Measurements from ENCODE around the gene STK32B.
"Not testable (repeated sequence)": the region's sequence is repeated elsewhere in the genome, so short reads cannot be mapped to it uniquely, and the experiment has no call there.

DNA sequence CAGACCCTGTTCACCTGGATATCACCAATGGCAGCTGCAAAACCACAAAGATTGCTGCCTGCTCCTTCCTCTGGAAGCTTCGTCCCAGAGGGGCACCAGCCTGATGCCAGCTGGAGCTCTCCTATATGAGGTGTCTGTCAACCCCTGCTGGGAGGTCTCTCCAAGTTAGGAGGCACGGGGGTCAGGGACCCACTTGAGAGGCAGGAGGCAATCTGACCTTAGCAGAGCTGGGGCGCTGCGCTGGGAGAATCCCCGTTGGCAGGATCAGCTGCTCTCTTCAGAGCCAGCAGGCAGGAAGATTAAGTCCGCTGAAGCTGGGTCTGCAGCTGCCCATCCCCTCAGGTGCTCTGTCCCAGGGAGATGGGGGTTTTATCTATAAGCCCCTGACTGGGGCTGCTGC lies 49.6 kb upstream of the STK32B start:
- TF ChIP-seq, protein P1, sequence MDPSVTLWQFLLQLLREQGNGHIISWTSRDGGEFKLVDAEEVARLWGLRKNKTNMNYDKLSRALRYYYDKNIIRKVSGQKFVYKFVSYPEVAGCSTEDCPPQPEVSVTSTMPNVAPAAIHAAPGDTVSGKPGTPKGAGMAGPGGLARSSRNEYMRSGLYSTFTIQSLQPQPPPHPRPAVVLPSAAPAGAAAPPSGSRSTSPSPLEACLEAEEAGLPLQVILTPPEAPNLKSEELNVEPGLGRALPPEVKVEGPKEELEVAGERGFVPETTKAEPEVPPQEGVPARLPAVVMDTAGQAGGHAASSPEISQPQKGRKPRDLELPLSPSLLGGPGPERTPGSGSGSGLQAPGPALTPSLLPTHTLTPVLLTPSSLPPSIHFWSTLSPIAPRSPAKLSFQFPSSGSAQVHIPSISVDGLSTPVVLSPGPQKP (CRISPR knock-in tag; IDR thresholded peaks at IDR 0.05): not testable (repeated sequence)
- TF ChIP-seq NFXL1 (CRISPR knock-in tag; IDR thresholded peaks at IDR 0.05); PHF20 (IDR thresholded peaks at IDR 0.05; ENCODE audit: partially characterized antibody); POLR2A (conservative IDR thresholded peaks at IDR 0.05); RAD21 (CRISPR knock-in tag; conservative IDR thresholded peaks at IDR 0.05 in 1 of 2, IDR thresholded peaks at IDR 0.05 in 1 of 2); CEBPB (tag; IDR thresholded peaks at IDR 0.05); SMARCA5 (IDR thresholded peaks at IDR 0.05): not testable (repeated sequence)
- TF ChIP-seq, protein P2, sequence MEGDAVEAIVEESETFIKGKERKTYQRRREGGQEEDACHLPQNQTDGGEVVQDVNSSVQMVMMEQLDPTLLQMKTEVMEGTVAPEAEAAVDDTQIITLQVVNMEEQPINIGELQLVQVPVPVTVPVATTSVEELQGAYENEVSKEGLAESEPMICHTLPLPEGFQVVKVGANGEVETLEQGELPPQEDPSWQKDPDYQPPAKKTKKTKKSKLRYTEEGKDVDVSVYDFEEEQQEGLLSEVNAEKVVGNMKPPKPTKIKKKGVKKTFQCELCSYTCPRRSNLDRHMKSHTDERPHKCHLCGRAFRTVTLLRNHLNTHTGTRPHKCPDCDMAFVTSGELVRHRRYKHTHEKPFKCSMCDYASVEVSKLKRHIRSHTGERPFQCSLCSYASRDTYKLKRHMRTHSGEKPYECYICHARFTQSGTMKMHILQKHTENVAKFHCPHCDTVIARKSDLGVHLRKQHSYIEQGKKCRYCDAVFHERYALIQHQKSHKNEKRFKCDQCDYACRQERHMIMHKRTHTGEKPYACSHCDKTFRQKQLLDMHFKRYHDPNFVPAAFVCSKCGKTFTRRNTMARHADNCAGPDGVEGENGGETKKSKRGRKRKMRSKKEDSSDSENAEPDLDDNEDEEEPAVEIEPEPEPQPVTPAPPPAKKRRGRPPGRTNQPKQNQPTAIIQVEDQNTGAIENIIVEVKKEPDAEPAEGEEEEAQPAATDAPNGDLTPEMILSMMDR (IDR thresholded peaks at IDR 0.05 in 2 of 3, conservative IDR thresholded peaks at IDR 0.05 in 1 of 3; ENCODE audit: insufficient read depth in 2 of 3, low read depth in 1 of 3, low read length in 3 of 3): not testable (repeated sequence)
- TF ChIP-seq, protein P3, sequence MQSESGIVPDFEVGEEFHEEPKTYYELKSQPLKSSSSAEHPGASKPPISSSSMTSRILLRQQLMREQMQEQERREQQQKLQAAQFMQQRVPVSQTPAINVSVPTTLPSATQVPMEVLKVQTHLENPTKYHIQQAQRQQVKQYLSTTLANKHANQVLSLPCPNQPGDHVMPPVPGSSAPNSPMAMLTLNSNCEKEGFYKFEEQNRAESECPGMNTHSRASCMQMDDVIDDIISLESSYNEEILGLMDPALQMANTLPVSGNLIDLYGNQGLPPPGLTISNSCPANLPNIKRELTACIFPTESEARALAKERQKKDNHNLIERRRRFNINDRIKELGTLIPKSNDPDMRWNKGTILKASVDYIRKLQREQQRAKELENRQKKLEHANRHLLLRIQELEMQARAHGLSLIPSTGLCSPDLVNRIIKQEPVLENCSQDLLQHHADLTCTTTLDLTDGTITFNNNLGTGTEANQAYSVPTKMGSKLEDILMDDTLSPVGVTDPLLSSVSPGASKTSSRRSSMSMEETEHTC (IDR thresholded peaks at IDR 0.05): not testable (repeated sequence)
